Erythroblast (primary cell): Measurements from ENCODE around the gene HOXD12.

Source experiments
- GATA1 ChIP-seq: IDR thresholded peaks from 2 replicates; pipeline ENCODE4 v1.6.1; 2011; ENCODE audit warnings: low read depth, mild to moderate bottlenecking, control low read depth, low read length, moderate library complexity
- POLR2A ChIP-seq: IDR thresholded peaks from 2 replicates; pipeline ENCODE4 v1.6.1; 2011; ENCODE audit warnings: mild to moderate bottlenecking, low read length

GRCh38 chr2:176130957-176131847 is 31.6 kb downstream of the HOXD12 start:
- TF ChIP-seq POLR2A: no peak
- TF ChIP-seq GATA1: no peak
